ENCODE measurements around the gene ATN1. TPM values are rescaled to one million over a fixed set of nuclear protein-coding genes. Genes with fewer than 3 reads are reported as not detected.

The ATN1 gene
- total and polyA plus RNA-seq, 2 donors (not counting 1 experiment from before 2014, with no cell fraction given): 9.4 to 21.5 TPM

- no peak overlapping the region for H3K27ac ChIP-seq (ENCODE audit: insufficient read depth, low read length)
- TF ChIP-seq EZH2 (IDR thresholded peaks at IDR 0.05; ENCODE audit: low read length, missing control alignments) (no peak), CTCF (conservative IDR thresholded peaks at IDR 0.05 in 1 of 2, IDR thresholded peaks at IDR 0.05 in 1 of 2; ENCODE audit: low read depth in 1 of 2, low read length in 2 of 2) (no peak)
Measured at GRCh38 chr12:6951551-6952120, 23.9 kb downstream of the ATN1 start.

DNA sequence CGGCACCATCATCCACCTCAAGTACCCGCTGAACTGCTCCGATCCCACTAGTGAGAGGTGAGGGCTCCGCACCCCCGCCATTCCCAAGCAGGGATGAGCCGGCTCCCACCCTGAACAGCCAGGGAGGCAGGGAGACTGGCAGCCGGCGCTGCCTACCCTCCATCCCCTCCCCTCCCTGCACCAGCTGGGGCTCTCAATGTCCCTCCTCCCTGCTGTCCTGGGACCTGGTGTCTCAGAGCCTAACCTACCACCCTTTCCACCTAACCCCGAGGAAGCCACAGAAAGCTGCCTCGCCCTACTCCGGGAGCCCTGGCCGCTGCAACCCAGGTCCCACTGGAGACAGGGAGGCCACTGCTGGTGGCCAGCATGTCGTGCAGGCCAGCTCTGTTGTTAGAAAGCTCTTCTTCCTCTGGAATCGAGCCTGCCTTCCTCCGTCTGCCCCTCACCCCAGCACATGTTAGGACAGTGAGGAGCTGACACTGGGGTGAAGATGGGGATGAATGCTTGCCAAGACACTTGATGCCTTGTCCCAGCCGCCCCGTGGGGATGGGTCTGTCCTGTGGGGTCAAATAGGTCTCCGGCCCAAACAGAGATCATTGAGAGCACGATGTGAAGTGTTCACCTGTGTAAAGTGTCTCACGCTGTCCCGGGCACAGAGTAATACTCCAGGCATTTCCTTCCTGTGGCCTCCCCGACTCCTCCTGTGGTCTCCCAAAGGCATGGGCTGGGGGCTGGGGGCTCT is 24.5 kb downstream of the ATN1 start:
- H3K4me2 ChIP-seq (ENCODE audit: extremely low read depth, insufficient read depth, low read length): no peak overlapping the region
- no peaks in the 10 kb centered on the region for H3K4me1 ChIP-seq (ENCODE audit: control insufficient read depth, extremely low read depth, insufficient read depth, low read length)
- no peak overlapping the region for H3K4me3 ChIP-seq (replicated peaks in 1 of 4; ENCODE audit: control extremely low read depth in 1 of 4, insufficient read depth in 1 of 4, low read depth in 3 of 4, low read length in 4 of 4)
- TF ChIP-seq CTCF (conservative IDR thresholded peaks at IDR 0.05 in 1 of 2, IDR thresholded peaks at IDR 0.05 in 1 of 2; ENCODE audit: low read depth in 1 of 2, low read length in 2 of 2) (no peak), EZH2 (IDR thresholded peaks at IDR 0.05; ENCODE audit: low read length, missing control alignments) (no peak)
- H4K20me1 ChIP-seq (ENCODE audit: control insufficient read depth, extremely low read depth, insufficient read depth, low read length): no peaks in the 10 kb centered on the region
- H2AFZ ChIP-seq (ENCODE audit: low read length): no peak overlapping the region
- no peaks in the 10 kb centered on the region for H3K9me3 ChIP-seq (ENCODE audit: control insufficient read depth, insufficient read depth, low read depth, low read length)
- H3K79me2 ChIP-seq (ENCODE audit: control insufficient read depth, insufficient read depth, low read length): no peaks in the 10 kb centered on the region
- no peak for DNase-seq (ENCODE audit: low read depth in 2 of 2)
- H3K36me3 ChIP-seq (ENCODE audit: control insufficient read depth, insufficient read depth, low read length): no peaks in the 10 kb centered on the region
- H3K9ac ChIP-seq (ENCODE audit: insufficient read depth, low read length): no peak overlapping the region
- H3K27ac ChIP-seq (ENCODE audit: insufficient read depth, low read length): no peak overlapping the region
- H3K27me3 ChIP-seq (ENCODE audit: control insufficient read depth, insufficient read depth, low read length): no peaks in the 10 kb centered on the region

More at GRCh38 chr12:6951551-6952120, 23.9 kb downstream of the ATN1 start:
- no peak overlapping the region for H3K4me2 ChIP-seq (ENCODE audit: extremely low read depth, insufficient read depth, low read length)
- no peaks in the 10 kb centered on the region for H3K36me3 ChIP-seq (ENCODE audit: control insufficient read depth, insufficient read depth, low read length)
- no peak for DNase-seq (ENCODE audit: low read depth in 2 of 2)
- H2AFZ ChIP-seq (ENCODE audit: low read length): no peak overlapping the region
- H3K4me3 ChIP-seq (replicated peaks in 1 of 4; ENCODE audit: control extremely low read depth in 1 of 4, insufficient read depth in 1 of 4, low read depth in 3 of 4, low read length in 4 of 4): no peak overlapping the region
- no peaks in the 10 kb centered on the region for H4K20me1 ChIP-seq (ENCODE audit: control insufficient read depth, extremely low read depth, insufficient read depth, low read length)
- H3K9ac ChIP-seq (ENCODE audit: insufficient read depth, low read length): no peak overlapping the region
- no peaks in the 10 kb centered on the region for H3K9me3 ChIP-seq (ENCODE audit: control insufficient read depth, insufficient read depth, low read depth, low read length)
- H3K27me3 ChIP-seq (ENCODE audit: control insufficient read depth, insufficient read depth, low read length): no peaks in the 10 kb centered on the region
- no peaks in the 10 kb centered on the region for H3K79me2 ChIP-seq (ENCODE audit: control insufficient read depth, insufficient read depth, low read length)
- H3K4me1 ChIP-seq (ENCODE audit: control insufficient read depth, extremely low read depth, insufficient read depth, low read length): no peaks in the 10 kb centered on the region

DNA sequence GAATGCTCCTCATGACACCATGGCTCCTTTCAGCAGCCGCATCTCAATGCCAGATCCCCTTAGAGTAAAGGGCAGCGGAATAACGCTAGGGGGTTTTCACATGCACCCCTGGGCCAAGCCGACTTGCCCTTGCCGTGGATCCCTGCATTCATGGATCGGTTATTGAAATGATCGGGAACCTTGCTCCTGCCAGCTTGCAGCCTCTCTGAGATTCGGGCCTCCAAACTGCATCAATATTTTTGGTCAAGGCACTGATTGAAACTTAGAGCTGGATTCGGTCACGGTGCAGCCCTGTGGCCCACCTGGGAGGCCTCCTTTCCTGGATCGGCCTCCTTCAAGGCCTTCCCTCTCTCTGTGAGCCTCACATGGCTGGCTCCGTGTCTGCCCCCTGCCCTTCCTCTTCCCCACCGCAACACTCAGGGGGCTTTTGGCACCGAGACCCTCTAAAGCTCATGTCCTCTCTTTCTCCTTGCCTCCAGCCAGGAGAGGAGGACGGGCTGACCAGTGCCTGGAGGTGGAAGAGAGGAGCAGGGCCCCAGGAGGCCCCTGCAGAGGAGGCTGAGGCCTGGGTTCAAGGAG is 25.2 kb downstream of the ATN1 start:
- H3K4me2 ChIP-seq (ENCODE audit: extremely low read depth, insufficient read depth, low read length): no peak overlapping the region
- no peaks in the 10 kb centered on the region for H3K36me3 ChIP-seq (ENCODE audit: control insufficient read depth, insufficient read depth, low read length)
- no peaks in the 10 kb centered on the region for H3K27me3 ChIP-seq (ENCODE audit: control insufficient read depth, insufficient read depth, low read length)
- H4K20me1 ChIP-seq (ENCODE audit: control insufficient read depth, extremely low read depth, insufficient read depth, low read length): no peaks in the 10 kb centered on the region
- H3K4me3 ChIP-seq (replicated peaks in 1 of 4; ENCODE audit: control extremely low read depth in 1 of 4, insufficient read depth in 1 of 4, low read depth in 3 of 4, low read length in 4 of 4): no peak overlapping the region
- no peak overlapping the region for H2AFZ ChIP-seq (ENCODE audit: low read length)
- TF ChIP-seq EZH2 (IDR thresholded peaks at IDR 0.05; ENCODE audit: low read length, missing control alignments) (no peak), CTCF (conservative IDR thresholded peaks at IDR 0.05 in 1 of 2, IDR thresholded peaks at IDR 0.05 in 1 of 2; ENCODE audit: low read depth in 1 of 2, low read length in 2 of 2) (no peak)
- no peak overlapping the region for H3K27ac ChIP-seq (ENCODE audit: insufficient read depth, low read length)
- H3K79me2 ChIP-seq (ENCODE audit: control insufficient read depth, insufficient read depth, low read length): no peaks in the 10 kb centered on the region
- H3K4me1 ChIP-seq (ENCODE audit: control insufficient read depth, extremely low read depth, insufficient read depth, low read length): no peaks in the 10 kb centered on the region
- no peaks in the 10 kb centered on the region for H3K9me3 ChIP-seq (ENCODE audit: control insufficient read depth, insufficient read depth, low read depth, low read length)
- no peak overlapping the region for H3K9ac ChIP-seq (ENCODE audit: insufficient read depth, low read length)
- no peak for DNase-seq (ENCODE audit: low read depth in 2 of 2)

All from fibroblast of lung (primary cell).